DMS79 treated with DMSO at 0.1 percent for 48 hours (cell line): ENCODE data around the gene ZNF800.
A peak's percentile ranks its signal among the peaks of the same experiment; 100 is the strongest.
"Not testable (repeated sequence)": the region's sequence is repeated elsewhere in the genome, so short reads cannot be mapped to it uniquely, and the experiment has no call there.

Experiments
- DNase-seq: peaks from one replicate; lab custom pipeline; 2025; lab: John Stamatoyannopoulos, UW

The ZNF800 gene

DNA sequence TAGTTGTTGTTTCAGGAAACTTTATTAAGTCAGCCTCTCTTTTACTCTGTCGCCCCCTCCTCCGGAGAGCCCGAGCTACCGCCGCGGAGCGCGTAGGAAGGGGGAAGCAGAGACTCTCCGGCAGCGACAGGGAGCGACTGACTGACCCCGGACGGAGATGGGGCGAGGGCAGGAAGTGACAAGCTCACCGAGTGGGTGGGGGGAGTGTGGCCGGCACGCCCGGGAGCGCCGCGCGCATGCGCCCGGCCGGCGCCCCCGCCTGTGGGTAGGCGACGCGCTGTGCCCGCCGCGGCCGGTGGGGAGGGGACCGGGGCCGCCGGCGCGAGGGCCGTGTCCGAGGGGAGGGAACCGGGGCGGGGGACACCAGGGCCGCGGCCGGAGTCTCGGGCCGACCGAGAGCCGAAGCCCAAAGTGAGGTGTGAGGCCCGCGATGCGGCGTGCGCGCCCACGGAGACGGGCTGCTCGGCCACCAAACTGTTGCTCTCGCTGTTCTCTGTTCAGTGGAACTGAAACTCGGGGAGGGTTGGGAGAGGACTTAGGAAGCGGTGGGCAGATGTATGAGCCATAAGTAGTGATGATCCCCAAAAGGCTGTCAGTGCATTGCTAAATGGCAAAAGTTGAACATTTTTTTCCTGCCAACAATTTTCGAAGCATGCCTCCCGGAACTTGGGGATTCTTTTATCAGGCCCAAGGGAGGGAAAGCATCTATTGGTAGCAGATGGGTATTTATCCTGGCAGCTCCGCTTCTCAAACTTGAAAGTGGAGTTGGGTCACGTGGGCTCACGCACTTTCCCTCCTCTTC lies at the start of gene ZNF800:
ZNF800 (minus strand) TSS at position 143 of the 802 bp plus-strand sequence. CDS start 1,151 bp downstream, outside the sequence.
- peak; percentile 77 for DNase-seq

DNA sequence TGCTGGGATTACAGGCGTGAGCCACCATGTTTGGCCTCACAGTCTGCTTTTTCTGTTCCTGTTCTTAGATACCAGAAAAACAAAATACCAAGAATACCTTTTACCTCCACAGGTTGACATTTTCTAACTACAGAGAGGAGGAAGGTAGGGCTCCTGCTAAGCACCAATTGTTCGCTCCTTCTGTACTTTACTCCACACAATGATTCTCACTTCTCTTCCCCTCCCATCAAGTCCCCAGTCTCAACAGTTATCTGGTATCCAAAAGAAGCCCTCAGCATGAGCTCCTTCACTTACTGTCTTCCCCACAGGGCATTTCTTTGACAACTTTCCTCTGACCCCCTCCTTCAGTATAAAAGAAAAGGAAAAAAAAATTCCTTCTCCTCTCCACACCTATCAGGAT lies 47.7 kb upstream of the ZNF800 start:
- no peak for DNase-seq

DNA sequence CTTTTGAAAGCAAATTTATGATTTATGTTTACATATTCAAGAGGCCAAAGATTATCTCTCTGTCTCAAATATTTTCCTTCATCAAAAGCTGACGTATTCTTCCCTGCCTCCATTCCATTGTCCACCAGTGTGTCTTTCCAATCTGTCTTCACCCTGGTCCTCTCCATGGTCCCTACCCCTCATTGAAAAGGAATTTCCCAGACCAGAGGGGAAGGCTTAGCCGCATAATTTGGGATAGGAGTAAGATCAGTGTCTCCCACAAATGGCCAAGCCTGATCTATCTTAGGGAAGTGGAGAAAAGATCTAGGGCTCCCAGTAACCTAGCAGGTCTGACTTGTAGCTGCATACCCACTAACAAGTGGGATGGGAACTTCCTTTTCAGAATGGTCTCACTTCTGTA lies 46.3 kb upstream of the ZNF800 start:
- no peak for DNase-seq

DNA sequence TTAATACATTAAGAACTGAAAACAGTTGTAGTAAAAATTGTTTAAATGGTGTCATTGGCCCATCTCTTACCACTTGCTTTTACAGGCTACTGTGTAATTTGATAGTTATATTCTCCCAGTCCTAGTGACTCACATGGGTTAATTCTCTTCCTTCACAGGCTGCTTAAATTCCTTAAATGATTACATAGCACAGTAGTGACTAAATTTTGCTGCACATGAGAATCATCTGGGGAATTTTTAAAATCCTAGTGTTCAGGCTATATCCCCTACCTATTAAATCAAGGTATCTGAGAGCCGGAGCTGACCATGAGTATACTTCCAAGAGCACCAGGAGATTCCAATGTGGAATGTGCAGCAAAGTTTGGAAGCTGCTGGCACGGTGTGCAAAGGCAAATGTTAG lies 45.3 kb upstream of the ZNF800 start:
- DNase-seq = no peak

DNA sequence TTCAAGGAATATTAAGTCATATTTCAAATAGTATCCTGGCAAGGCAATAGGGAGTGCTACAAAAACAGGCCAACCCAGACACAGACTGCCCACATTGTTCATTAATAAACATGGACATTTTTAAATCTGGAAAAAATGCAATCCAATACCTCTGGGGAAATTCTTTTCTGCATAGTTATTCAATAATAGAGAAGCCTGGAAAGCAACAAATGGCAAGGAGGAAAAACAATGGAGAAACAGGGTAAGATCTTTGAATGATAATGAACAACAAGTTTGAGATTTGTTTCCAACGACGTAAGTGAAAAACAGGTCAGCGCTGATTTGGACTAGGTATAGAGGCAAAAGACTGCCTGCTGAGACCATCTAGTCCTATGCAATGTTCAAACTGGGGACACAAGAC lies 44.7 kb upstream of the ZNF800 start:
- no peak for DNase-seq

DNA sequence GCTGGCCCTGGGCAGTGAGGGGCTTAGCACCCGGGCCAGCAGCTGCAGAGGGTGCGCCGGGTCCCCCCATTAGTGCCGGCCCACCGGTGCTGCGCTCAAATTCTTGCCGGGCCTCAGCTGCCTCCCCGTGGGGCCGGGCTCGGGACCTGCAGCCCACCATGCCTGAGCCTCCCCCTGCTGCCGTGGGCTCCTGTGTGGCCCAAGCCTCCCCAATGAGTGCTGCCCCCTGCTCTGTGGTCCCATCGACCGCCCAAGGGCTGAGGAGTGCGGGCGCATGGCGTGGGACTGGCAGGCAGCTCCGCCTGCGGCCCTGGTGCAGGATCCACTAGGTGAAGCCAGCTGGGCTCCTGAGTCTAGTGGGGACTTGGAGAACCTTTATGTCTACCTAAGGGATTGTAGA lies 36.8 kb upstream of the ZNF800 start:
- DNase-seq = not testable (repeated sequence)

DNA sequence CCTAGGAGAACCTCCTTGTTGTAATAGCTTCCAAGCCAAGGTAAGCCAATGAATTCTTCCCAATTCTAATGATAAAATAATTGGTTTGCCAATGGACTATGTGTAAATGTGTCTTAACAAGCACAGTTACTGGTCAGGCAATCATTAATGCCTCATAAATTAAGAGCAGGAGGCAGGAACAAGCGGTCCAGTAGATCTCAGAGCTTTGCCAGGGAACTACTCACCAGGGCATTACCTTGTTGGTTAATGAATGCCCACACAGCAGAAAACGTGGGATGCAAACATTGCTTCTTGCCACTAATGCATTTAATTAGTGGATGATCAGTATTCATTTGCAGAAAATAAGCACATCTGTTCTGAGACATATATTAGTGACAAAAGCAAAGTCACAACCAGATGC lies 26.7 kb upstream of the ZNF800 start:
- no peak for DNase-seq

GRCh38 chr7:127418459-127418858 lies 26.0 kb upstream of the ZNF800 start:
- DNase-seq = no peak

GRCh38 chr7:127417346-127417745 lies 24.8 kb upstream of the ZNF800 start:
- no peak for DNase-seq

DNA sequence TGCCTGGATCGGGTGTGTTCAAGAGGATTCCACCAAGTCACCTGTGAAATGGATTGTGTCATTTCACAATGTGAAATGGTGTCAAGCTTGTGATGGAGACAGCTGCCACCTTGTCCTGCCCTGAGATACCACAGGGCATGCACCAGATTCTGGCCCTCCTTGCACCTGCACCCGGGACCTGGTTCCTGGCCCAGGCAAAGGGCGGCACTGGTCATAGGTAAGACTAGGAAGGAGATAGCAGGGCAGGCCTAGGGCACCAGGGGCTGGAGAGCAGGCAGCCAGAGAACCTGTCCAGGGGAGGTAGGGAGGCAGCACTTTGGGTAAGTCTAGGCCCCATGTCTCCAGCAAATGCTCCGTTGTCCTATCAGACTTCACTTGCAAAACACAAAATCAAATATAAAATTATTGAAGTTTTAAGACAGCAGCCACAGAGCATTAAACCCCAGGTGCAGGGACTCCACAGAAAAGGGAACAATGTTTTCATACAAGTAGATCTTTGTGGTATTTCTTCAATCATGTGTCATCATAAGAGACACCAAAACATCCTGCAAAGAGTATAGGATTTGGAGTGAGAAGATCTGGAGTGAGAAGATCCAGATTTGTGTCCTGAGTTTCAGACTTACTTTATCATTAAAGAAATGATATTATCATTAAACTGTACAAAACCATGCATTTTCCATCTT lies 22.7 kb upstream of the ZNF800 start:
- no peak for DNase-seq

GRCh38 chr7:127413962-127414361 lies 21.5 kb upstream of the ZNF800 start:
- no peak for DNase-seq

- no peak for DNase-seq
Measured at GRCh38 chr7:127413326-127413725, 20.8 kb upstream of the ZNF800 start.

DNA sequence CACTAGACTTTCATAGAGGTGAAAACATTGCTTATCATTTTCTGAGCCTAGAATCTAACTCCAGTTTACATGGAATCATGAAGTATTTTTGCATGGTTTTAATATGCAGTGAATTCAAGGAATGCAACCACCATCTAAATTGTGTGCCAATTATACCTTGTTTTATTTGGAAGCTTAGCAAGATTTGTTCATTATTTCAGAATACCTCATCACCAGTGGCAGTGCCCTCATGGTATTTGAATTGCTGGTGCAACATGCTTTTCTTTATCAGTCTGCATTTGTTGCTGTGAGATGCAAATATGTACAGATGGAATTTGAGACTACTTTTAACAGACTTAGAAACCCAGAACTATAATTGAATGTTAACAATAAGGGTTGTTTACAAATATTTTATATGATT lies 18.7 kb upstream of the ZNF800 start:
- no peak for DNase-seq

DNA sequence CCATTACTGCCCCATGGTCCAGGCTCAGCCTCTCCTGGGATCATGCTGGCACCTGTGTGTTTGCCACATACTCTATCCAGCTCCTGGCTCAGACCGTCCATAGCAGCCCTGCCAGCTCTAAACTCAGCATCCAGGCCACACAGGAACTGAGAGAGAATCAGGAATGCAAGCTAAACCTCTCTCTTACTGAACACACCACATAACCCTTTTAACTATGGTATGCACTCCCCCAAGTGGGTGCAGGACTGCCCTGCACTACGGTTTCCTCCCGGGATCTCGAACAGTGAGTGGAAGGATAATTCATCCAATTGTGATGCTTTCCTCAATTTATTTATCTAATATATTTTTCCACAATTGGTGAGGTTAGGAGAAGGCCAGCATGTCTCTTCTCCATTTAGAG lies 17.1 kb upstream of the ZNF800 start:
- no peak for DNase-seq

DNA sequence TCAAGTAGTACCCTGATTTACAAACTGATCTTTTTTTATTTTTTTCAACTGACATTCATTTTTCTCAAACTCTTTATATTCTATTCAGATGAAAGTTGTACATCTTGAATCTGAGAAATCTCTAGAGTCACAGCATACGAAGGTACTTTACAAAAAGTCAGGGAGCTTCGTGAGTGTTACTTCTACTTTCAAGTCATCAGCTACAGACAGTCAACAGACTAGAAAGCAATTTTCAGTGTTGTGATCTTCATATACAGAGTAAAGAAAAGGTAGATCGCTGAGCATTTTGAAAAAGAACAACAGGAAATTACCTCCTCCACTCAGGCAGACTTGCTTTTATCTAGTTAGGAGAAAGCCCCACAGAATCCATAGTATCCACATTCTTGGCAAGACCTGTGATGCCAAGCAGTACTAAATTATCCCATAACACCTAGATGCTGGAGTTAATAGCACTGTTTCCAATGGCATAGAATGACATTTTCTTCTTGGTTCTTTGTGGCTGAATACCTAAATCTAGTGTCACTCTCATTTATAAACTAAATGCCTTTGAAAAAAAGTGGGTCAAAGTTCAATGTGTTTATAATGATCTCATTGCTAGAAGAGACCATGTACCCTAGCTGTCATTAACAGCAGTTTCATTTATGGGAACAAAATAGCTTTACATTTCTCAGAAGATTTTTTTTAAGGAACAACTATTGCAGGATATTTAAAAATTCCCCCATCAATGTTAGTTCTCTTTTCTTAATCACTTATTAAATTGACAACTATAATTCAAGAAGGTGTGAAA lies 12.0 kb upstream of the ZNF800 start:
- DNase-seq = no peak

DNA sequence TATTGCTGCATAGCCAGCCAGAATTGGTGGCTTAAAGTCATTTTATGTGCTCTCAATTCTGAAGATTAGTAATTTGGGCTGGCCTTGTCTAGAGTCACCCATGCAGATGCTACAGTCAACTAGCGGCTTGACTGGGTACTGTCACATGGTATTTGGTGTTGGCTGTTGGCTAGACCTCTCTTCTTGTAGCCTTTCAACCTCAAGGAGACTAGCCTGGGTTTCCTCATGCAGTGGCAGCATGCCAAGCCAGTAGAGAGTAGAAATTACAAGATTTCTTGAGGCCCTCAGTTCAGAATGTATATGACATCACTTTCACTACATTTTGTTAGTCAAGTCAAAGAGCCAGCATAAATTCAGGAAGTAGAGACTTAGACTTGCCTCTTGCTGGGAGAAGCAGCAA lies 3.7 kb upstream of the ZNF800 start:
- DNase-seq = no peak

DNA sequence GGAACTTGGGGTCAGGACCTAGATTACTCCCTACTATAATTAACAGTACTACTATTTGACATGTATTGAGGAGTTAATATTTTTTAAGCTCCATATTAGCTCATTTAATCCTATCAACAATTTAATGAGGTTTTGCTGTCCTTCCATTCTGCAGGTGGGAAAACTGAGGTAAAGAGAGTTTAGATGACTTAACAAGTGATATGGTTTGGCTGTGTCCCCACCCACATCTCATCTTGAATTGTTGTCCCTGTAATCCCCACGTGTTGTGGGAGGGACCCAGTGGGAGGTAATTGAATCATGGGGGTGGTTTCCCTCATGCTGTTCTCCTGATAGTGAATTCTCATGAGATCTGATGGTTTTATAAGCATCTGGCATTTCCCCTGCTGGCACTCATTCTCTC lies 2.6 kb upstream of the ZNF800 start:
- DNase-seq = not testable (repeated sequence)

DNA sequence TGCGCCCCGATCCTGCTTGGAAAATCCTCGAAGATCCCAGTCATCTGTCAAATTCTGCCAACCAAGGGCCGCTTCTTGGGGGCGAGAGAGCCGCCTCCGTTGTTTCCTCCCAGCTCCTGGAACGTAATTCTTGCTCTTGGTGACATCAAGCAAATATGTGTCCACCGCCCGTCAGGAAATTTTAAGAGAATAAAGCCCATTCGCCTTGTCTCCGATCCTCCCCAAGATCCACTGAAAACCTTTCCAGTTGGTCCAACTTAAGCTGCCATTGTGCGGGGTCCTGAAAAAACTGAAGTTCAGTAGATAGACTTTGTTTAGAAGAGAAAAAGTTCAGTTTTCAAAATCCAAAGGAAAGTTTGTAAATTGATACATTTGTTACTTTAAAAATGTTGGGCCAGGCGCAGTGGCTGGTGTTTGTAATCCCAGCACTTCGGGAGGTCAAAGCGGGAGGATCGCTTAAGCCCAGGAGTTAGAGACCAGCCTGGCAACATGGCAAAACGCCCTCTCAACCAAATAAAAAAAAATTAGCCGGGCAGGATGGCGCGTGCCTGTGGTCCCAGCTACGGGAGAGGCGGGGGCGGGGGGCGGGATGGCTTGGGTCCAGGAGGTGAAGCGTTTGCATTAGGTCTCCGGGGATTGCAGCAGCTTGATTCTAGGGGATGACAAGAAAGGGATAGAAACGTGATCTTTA lies 1.0 kb upstream of the ZNF800 start:
- peak; percentile 49 for DNase-seq

GRCh38 chr7:127392182-127392565 lies 334 bp downstream of the ZNF800 start:
- peak; percentile 48 for DNase-seq

DNA sequence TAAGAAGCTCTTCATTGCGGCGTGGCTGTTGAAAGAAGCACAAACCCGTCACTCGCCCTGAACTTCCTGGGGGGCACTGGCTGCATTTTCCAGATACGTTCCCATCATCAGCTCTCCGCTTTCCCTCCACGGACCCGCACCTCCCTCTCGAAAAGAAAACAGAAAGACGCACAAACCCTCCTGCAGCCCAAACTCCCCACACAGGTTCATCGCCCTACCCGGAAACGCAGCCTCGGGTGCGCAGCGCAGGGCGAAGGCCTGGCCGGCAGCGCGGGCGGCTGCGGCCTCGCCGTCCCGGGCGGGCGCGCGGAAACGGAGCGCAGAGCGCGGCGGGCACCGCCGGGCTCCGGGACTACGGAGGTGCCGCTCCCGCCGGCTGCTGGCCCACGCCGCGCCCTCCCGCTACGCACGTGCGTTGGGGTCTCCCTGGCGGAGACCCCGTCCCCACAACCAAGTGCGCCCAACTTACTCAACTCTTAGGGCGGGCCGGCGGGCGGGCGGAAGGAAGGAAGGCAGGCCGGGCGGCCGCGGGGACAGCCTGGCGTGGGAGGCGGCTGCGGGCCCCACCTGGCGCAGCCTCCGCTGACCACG lies 822 bp downstream of the ZNF800 start:
- peak; percentile 20 for DNase-seq

DNA sequence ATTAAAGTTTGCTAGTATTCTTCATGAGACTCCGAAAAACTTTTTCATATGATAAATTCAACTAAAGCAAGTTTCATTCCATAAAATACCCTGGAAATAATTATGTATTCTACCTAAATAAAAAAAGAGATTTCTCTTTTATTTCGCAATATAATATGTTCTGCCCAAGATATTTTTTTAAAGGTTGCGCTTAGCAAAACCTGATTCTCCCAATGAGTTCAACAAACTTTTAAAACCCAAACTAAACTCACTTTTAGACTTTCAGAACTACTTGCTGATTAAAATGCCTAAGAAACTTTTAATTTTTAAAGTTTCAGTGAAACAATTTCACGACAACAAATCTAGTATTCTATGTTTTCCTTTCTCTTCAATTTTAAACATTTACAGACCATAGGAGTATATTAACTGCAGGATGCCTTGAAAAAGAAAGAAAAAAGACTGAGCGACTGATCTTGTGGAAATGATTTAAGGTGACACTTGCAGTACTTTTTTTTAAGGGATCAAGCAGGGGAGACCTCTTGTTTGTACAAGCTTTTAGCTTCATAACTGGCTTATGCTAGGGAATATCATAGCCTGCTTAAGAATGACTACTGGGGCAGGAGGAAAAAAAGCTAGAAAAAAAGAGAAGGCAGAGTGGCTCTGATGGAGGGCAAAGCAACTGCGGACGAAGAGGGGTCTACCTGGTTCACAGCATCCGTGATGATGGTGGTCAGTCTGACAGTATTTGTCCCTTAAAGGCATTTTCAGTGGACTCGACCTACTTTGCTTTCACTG lies 1.5 kb downstream of the ZNF800 start:
- DNase-seq = peak; percentile 20
